SK-N-SH treated with all-trans-retinoic acid at 6 μM for 48 hours (cell line): ENCODE data around the gene PCID2.

Source experiments
- ATAC-seq: fragments of 200-7000 bp; cut with Tn5 transposase; 3 replicates; pipeline ENCODE4 v1.9.1; 2020; ENCODE audit warnings: mild to moderate bottlenecking, moderate library complexity
- ARNTL ChIP-seq: fragments of 450-650 bp; formaldehyde crosslinking; IDR thresholded peaks from 2 replicates; pipeline ENCODE4 v1.5.0; 2020; ENCODE audit warnings: low read depth, mild to moderate bottlenecking, moderate library complexity, borderline replicate concordance
- BACH2 ChIP-seq: fragments of 250-450 bp; sonication (Bioruptor Pico); IDR thresholded peaks from 2 replicates; pipeline ENCODE4 v1.9.0; 2021; ENCODE audit warnings: mild to moderate bottlenecking, borderline replicate concordance
- CSDC2 ChIP-seq: fragments of 250-450 bp; sonication (Bioruptor Pico); IDR thresholded peaks from 2 replicates; pipeline ENCODE4 v1.5.0; 2020; ENCODE audit warnings: mild to moderate bottlenecking, moderate library complexity
- GLIS3 ChIP-seq: fragments of 250-450 bp; sonication (Bioruptor Pico); IDR thresholded peaks from 2 replicates; pipeline ENCODE4 v1.5.0; 2020; ENCODE audit warnings: mild to moderate bottlenecking, moderate library complexity
- ISL1 ChIP-seq: fragments of 250-450 bp; sonication (Bioruptor Pico); IDR thresholded peaks from 2 replicates; pipeline ENCODE4 v2.1.2; 2022; ENCODE audit warnings: mild to moderate bottlenecking, moderate library complexity
- PPARA ChIP-seq: fragments of 250-450 bp; sonication (Bioruptor Pico); IDR thresholded peaks from 2 replicates; pipeline ENCODE4 v1.5.0; 2020; ENCODE audit warnings: mild to moderate bottlenecking, borderline replicate concordance
- RARB ChIP-seq: fragments of 250-450 bp; sonication (Bioruptor Pico); IDR thresholded peaks from 2 replicates; pipeline ENCODE4 v1.8.0; 2021; ENCODE audit warnings: mild to moderate bottlenecking, moderate library complexity
- SNAI2 ChIP-seq: fragments of 250-450 bp; sonication (Bioruptor Pico); IDR thresholded peaks from 2 replicates; pipeline ENCODE4 v1.5.0; 2020; ENCODE audit warnings: mild to moderate bottlenecking, moderate library complexity
- TCF4 ChIP-seq: fragments of 250-450 bp; sonication (Bioruptor Pico); IDR thresholded peaks from 2 replicates; pipeline ENCODE4 v1.8.0; 2021; ENCODE audit warnings: mild to moderate bottlenecking, moderate library complexity, borderline replicate concordance
- TOX ChIP-seq: fragments of 250-450 bp; sonication (Bioruptor Pico); IDR thresholded peaks from 2 replicates; pipeline ENCODE4 v1.8.0; 2021; ENCODE audit warnings: mild to moderate bottlenecking, moderate library complexity, borderline replicate concordance
- ZC3H10 ChIP-seq: fragments of 250-450 bp; sonication (Bioruptor Pico); IDR thresholded peaks from 2 replicates; pipeline ENCODE4 v1.5.1; 2021; ENCODE audit warnings: mild to moderate bottlenecking, moderate library complexity
- ZFP3 ChIP-seq: fragments of 250-450 bp; sonication (Bioruptor Pico); IDR thresholded peaks from 2 replicates; pipeline ENCODE4 v1.5.0; 2020; ENCODE audit warnings: mild to moderate bottlenecking, moderate library complexity
- ZFP30 ChIP-seq: fragments of 450-650 bp; formaldehyde crosslinking; IDR thresholded peaks from 2 replicates; pipeline ENCODE4 v1.5.0; 2022; ENCODE audit warnings: mild to moderate bottlenecking, moderate library complexity
- ZNF565 ChIP-seq: fragments of 450-650 bp; formaldehyde crosslinking; conservative IDR thresholded peaks from 2 replicates; pipeline ENCODE4 v1.5.0; 2020; ENCODE audit warnings: low read depth, mild to moderate bottlenecking, moderate library complexity
- ZNF70 ChIP-seq: fragments of 450-650 bp; formaldehyde crosslinking; IDR thresholded peaks from 2 replicates; pipeline ENCODE4 v1.5.0; 2020; ENCODE audit warnings: mild to moderate bottlenecking, moderate library complexity
- ZNF8 ChIP-seq: fragments of 450-650 bp; formaldehyde crosslinking; IDR thresholded peaks from 2 replicates; pipeline ENCODE4 v1.5.0; 2020; ENCODE audit warnings: mild to moderate bottlenecking, moderate library complexity
- TF ChIP-seq, protein P1 (sequence below): fragments of 250-450 bp; sonication (Bioruptor Pico); IDR thresholded peaks from 2 replicates; pipeline ENCODE4 v1.5.1; 2020; ENCODE audit warnings: low read depth, mild to moderate bottlenecking, moderate library complexity
- TF ChIP-seq, protein P2 (sequence below): fragments of 250-450 bp; sonication (Bioruptor Pico); IDR thresholded peaks from 2 replicates; pipeline ENCODE4 v1.8.0; 2021; ENCODE audit warnings: low read depth, mild to moderate bottlenecking, moderate library complexity, borderline replicate concordance
- TF ChIP-seq, protein P3 (sequence below): fragments of 250-450 bp; sonication (Bioruptor Pico); IDR thresholded peaks from 2 replicates; pipeline ENCODE4 v1.5.1; 2021; ENCODE audit warnings: mild to moderate bottlenecking, moderate library complexity
- TF ChIP-seq, protein P4 (sequence below): fragments of 250-450 bp; sonication (Bioruptor Pico); IDR thresholded peaks from 2 replicates; pipeline ENCODE4 v1.5.0; 2020; ENCODE audit warnings: mild to moderate bottlenecking, moderate library complexity

Gene PCID2

DNA sequence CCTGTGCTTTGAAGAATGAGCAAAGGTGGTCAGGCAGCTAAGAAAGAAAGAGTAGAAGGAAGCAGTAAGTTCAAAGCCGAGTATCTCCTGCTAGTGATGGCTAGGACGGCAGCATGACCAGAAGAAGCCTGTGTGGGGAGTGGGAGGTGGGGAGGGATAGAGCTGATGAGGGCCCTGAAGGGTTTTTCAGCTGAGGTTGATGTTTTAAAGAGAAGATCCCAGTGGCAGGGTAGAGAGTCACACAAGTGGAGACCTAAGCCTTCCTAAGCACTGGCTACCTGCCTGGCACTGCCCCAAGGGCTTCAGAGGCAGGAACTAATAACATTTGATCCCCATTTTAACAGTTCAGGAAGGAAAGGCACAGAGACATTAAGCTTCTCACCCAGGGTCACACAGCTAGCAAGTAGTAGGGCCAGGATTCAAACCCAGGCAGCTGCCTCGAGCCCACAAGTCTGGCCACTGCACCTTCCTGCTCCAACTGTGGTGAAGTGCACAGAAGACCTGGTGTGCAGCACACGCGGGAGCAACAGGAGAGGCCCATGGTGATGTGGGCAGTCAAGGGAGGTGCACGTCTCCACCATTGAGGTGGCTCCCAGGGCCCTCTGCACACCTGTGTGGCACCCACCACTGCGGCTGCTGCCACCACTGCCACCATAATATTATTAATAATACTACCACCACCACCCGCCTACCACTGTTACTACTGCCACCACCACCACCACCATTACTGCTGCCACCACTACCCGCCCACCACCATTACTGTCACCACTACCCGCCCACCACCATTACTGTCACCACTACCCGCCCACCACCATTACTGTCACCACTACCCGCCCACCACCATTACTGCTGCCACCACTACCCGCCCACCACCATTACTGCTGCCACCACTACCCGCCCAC is 23.1 kb upstream of the PCID2 start:
- no peak for ATAC-seq
- TF ChIP-seq CSDC2 (no peak), ZFP3 (CRISPR knock-in tag) (no peak), ZC3H10 (CRISPR knock-in tag) (no peak), ZFP30 (CRISPR knock-in tag) (no peak), ZNF70 (no peak), ISL1 (CRISPR knock-in tag) (no peak), ZNF565 (CRISPR knock-in tag) (no peak), PPARA (CRISPR knock-in tag) (no peak), BACH2 (CRISPR knock-in tag) (no peak), RARB (CRISPR knock-in tag) (no peak), TOX (CRISPR knock-in tag) (no peak), ZNF8 (CRISPR knock-in tag) (no peak), ARNTL (no peak), SNAI2 (CRISPR knock-in tag) (no peak)
- TF ChIP-seq, protein P1, sequence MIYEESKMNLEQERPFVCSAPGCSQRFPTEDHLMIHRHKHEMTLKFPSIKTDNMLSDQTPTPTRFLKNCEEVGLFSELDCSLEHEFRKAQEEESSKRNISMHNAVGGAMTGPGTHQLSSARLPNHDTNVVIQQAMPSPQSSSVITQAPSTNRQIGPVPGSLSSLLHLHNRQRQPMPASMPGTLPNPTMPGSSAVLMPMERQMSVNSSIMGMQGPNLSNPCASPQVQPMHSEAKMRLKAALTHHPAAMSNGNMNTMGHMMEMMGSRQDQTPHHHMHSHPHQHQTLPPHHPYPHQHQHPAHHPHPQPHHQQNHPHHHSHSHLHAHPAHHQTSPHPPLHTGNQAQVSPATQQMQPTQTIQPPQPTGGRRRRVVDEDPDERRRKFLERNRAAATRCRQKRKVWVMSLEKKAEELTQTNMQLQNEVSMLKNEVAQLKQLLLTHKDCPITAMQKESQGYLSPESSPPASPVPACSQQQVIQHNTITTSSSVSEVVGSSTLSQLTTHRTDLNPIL (CRISPR knock-in tag) = no peak
- TF ChIP-seq, protein P2, sequence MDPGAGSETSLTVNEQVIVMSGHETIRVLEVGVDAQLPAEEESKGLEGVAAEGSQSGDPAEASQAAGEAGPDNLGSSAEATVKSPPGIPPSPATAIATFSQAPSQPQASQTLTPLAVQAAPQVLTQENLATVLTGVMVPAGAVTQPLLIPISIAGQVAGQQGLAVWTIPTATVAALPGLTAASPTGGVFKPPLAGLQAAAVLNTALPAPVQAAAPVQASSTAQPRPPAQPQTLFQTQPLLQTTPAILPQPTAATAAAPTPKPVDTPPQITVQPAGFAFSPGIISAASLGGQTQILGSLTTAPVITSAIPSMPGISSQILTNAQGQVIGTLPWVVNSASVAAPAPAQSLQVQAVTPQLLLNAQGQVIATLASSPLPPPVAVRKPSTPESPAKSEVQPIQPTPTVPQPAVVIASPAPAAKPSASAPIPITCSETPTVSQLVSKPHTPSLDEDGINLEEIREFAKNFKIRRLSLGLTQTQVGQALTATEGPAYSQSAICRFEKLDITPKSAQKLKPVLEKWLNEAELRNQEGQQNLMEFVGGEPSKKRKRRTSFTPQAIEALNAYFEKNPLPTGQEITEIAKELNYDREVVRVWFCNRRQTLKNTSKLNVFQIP (CRISPR knock-in tag) = no peak
- TF ChIP-seq, all 23 proteins: peak for 0

DNA sequence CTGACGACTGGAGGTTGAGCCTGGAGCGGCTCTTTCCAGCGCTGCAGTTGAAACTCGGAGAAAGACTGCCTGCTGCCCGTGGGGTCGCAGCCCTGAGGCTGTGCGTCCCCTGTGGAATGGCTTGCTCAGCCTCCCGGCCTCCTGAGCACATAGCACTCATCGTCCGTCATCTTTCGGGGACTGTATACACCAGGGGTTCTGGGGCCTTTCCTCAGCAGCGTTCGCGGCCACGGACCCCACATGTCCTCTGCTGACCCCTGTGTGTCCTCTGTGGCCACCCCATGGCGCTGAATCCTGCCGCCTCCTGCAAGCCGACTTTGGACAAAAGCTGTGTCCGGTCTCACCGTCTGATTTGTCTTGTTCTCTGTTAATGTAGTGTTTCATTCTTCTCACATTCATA is 21.3 kb upstream of the PCID2 start:
- ATAC-seq = no peak
- TF ChIP-seq, protein P3, sequence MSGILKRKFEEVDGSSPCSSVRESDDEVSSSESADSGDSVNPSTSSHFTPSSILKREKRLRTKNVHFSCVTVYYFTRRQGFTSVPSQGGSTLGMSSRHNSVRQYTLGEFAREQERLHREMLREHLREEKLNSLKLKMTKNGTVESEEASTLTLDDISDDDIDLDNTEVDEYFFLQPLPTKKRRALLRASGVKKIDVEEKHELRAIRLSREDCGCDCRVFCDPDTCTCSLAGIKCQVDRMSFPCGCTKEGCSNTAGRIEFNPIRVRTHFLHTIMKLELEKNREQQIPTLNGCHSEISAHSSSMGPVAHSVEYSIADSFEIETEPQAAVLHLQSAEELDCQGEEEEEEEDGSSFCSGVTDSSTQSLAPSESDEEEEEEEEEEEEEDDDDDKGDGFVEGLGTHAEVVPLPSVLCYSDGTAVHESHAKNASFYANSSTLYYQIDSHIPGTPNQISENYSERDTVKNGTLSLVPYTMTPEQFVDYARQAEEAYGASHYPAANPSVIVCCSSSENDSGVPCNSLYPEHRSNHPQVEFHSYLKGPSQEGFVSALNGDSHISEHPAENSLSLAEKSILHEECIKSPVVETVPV (CRISPR knock-in tag) = no peak
- TF ChIP-seq ZC3H10 (CRISPR knock-in tag) (no peak), ZFP30 (CRISPR knock-in tag) (no peak), CSDC2 (no peak), GLIS3 (no peak), ZNF8 (CRISPR knock-in tag) (no peak), ZNF70 (no peak), TCF4 (no peak), SNAI2 (CRISPR knock-in tag) (no peak), ZNF565 (CRISPR knock-in tag) (no peak), ARNTL (no peak), ZFP3 (CRISPR knock-in tag) (no peak), ISL1 (CRISPR knock-in tag) (no peak), BACH2 (CRISPR knock-in tag) (no peak), TOX (CRISPR knock-in tag) (no peak)
- TF ChIP-seq, protein P4, sequence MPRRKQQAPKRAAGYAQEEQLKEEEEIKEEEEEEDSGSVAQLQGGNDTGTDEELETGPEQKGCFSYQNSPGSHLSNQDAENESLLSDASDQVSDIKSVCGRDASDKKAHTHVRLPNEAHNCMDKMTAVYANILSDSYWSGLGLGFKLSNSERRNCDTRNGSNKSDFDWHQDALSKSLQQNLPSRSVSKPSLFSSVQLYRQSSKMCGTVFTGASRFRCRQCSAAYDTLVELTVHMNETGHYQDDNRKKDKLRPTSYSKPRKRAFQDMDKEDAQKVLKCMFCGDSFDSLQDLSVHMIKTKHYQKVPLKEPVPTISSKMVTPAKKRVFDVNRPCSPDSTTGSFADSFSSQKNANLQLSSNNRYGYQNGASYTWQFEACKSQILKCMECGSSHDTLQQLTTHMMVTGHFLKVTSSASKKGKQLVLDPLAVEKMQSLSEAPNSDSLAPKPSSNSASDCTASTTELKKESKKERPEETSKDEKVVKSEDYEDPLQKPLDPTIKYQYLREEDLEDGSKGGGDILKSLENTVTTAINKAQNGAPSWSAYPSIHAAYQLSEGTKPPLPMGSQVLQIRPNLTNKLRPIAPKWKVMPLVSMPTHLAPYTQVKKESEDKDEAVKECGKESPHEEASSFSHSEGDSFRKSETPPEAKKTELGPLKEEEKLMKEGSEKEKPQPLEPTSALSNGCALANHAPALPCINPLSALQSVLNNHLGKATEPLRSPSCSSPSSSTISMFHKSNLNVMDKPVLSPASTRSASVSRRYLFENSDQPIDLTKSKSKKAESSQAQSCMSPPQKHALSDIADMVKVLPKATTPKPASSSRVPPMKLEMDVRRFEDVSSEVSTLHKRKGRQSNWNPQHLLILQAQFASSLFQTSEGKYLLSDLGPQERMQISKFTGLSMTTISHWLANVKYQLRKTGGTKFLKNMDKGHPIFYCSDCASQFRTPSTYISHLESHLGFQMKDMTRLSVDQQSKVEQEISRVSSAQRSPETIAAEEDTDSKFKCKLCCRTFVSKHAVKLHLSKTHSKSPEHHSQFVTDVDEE = no peak
- TF ChIP-seq, protein P1 (CRISPR knock-in tag) = no peak

DNA sequence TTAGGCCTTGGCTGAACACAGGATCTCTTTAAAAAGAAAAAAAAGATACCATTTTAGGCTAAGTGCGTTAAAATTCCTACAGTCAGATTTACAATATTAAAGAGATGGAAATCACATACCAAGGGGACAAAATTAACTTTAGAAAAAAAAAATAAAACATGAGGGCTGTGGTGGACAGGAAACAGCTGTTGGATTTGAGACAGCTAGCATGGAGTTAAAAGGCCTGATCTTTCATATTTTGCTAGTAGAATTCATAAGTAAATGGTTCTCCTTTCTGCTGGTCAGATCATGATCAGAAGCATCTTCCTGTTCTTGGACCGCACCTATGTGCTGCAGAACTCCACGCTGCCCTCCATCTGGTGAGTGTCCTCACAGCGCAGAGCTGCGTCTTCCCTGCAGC is 20.7 kb upstream of the PCID2 start:
- no peak for ATAC-seq
- TF ChIP-seq BACH2 (CRISPR knock-in tag) (no peak), GLIS3 (no peak), PPARA (CRISPR knock-in tag) (no peak), ZFP30 (CRISPR knock-in tag) (no peak), ZNF565 (CRISPR knock-in tag) (no peak), ZFP3 (CRISPR knock-in tag) (no peak), TCF4 (no peak), ZC3H10 (CRISPR knock-in tag) (no peak), TOX (CRISPR knock-in tag) (no peak), ZNF8 (CRISPR knock-in tag) (no peak)
- TF ChIP-seq, protein P1 (CRISPR knock-in tag) = no peak
- TF ChIP-seq, protein P2 (CRISPR knock-in tag) = no peak
